Fibroblast of lung (primary cell): ENCODE results near the gene PCDHB1.

Experiments
- EZH2 ChIP-seq: IDR thresholded peaks from 2 replicates; pipeline ENCODE4 v1.5.1; 2012; ENCODE audit warnings: low read length, control low read depth, mild to moderate bottlenecking; ENCODE audit errors: missing control alignments
- TF ChIP-seq, protein P1 (sequence below), 2 donors: IDR thresholded peaks in 1 of 2; conservative IDR thresholded peaks in 1 of 2; 1 replicate in 1 of 2; 2 replicates in 1 of 2; pipeline ENCODE4 v1.5.1; 2011 to 2012; ENCODE audit warnings: low read length in 2 of 2, control low read depth in 1 of 2, inconsistent platforms in 1 of 2, low read depth in 1 of 2, mild to moderate bottlenecking in 1 of 2

DNA sequence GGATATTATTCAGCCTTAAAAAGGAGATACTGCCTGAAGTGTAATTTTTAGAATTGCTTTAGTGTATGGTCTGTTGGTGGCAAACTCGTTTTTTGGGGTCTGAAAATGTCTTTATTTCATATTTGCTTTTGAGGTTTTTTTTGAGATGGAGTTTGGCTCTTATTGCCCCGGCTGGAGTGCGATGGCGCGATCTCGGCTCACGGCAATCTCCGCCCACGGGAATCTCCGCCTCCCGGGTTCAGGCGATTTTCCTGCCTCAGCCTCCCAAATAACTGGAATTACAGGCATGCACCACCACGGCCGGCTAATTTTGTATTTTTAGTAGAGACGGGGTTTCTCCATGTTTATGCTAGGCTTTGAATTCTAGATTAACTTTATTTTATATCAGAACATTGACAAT is 20.2 kb upstream of the PCDHB1 start:
- TF ChIP-seq, protein P1, sequence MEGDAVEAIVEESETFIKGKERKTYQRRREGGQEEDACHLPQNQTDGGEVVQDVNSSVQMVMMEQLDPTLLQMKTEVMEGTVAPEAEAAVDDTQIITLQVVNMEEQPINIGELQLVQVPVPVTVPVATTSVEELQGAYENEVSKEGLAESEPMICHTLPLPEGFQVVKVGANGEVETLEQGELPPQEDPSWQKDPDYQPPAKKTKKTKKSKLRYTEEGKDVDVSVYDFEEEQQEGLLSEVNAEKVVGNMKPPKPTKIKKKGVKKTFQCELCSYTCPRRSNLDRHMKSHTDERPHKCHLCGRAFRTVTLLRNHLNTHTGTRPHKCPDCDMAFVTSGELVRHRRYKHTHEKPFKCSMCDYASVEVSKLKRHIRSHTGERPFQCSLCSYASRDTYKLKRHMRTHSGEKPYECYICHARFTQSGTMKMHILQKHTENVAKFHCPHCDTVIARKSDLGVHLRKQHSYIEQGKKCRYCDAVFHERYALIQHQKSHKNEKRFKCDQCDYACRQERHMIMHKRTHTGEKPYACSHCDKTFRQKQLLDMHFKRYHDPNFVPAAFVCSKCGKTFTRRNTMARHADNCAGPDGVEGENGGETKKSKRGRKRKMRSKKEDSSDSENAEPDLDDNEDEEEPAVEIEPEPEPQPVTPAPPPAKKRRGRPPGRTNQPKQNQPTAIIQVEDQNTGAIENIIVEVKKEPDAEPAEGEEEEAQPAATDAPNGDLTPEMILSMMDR (conservative IDR thresholded peaks at IDR 0.05 in 1 of 2, IDR thresholded peaks at IDR 0.05 in 1 of 2; ENCODE audit: low read depth in 1 of 2, low read length in 2 of 2) = no peak
- no peak for TF ChIP-seq EZH2
